ENCODE data around the gene C19orf44.
"Not testable (repeated sequence)": the region's sequence is repeated elsewhere in the genome, so short reads cannot be mapped to it uniquely, and the experiment has no call there.

Gene C19orf44

GRCh38 chr19:16495982-16496612 is at the start of gene C19orf44, which contains the start of gene CALR3:
Gene C19orf44, plus strand, starts transcription at chr19:16496394. Its CDS starts 4,399 bp downstream, at chr19:16500793.
Gene CALR3, minus strand, starts transcription at chr19:16496167. Its CDS starts 38 bp downstream, at chr19:16496129.
- in situ Hi-C loops (cut with MboI; ENCODE audit: low sequenced_read_pairs) = no loop called here

- in situ Hi-C loops (cut with MboI; ENCODE audit: low sequenced_read_pairs) = no loop called here
Observed at GRCh38 chr19:16446724-16447368, 49.3 kb upstream of the C19orf44 start.

DNA sequence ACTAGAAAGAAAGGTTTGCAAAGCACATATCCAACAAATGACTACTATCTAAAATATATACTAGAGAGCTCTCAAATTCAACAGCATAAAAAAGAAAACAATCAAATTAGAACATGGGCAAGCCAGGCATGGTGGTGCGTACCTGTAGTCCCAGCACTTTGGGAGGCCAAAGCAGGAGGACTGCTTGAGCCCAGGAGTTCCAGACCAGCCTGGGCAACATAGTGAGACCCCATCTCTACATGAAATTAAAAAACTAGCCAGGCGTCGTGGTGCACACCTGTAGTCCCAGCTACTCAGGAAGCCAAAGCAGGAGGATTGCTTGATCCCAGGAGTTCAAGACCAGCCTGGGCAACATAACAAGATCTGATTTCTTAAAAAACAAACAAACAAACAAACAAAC is 47.3 kb upstream of the C19orf44 start:
- in situ Hi-C loops (cut with MboI; ENCODE audit: low sequenced_read_pairs) = not testable (repeated sequence)

DNA sequence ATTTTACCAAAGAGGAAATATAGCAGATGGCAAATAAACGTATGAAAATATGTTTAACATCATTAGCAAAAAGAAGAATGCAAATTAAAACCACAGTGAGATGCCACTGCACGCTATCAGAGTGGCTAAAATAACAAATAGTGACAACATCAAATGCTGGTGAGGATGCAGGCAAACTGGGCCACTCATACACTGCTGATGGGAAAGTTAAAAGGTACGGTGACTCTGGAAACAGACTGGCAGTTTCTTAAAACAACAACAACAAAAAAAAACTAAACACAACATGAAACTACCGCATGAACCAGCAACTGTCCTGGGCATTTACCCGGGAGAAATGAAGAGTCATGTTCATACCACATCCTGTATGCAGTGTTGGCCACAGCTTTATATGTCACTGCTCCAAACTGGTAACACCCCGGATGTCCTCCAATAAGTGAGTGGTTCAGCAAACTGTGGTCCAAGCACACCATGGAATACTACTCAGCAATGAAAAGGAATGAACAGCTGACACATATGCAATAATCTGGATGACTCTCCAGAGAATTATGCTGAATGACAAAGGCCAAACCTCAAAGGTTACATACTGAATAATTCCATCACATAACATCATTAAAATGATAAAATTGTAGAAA is 46.7 kb upstream of the C19orf44 start:
- in situ Hi-C loops (cut with MboI; ENCODE audit: low sequenced_read_pairs) = no loop called here

DNA sequence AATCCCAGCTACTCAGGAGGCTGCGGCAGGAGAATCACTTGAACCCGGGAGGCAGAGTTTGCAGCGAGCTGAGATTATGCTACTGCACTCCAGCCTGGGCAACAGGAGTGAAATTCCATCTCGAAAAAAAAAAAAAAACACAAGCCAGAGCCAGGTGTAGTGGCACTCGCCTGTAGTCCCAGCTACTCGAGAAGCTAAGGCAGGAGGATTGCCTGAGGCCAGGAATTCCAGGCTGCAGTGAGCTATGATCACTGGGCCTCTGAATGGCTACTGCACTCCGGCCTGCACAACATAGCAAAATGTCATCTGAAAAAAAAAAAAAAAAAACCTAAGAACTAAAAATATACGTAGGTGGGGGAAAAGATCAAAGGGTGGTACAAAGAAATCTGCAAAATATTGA is 43.9 kb upstream of the C19orf44 start:
- in situ Hi-C loops (cut with MboI; ENCODE audit: low sequenced_read_pairs) = no loop called here

DNA sequence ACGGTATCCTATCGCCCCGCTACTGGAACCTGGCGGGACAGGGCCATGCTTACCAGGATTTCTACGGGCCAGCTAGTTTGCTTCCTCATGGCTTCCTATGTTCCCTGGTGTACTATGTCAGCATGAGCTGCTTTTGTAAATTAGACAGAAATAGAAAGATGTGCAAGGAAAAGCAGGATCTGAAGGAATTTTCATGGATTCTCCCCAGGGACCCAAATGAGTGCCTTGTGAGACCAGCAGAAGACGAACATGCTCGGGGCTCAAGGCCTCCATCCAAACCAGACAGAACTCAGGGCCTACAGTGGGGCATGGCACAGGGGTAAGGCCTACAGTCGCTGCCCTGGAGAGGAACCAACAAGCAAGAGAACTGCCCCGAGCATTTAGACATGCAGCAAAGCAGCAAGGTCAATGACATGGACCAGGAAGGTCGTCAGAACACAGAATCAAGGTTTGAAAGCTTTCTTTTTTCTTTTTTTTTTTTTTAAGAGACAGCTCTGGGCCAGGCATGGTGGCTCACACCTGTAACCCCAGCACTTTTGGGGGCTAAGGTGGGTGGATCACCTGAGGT is 41.8 kb upstream of the C19orf44 start:
- in situ Hi-C loops (cut with MboI; ENCODE audit: low sequenced_read_pairs) = no loop called here

DNA sequence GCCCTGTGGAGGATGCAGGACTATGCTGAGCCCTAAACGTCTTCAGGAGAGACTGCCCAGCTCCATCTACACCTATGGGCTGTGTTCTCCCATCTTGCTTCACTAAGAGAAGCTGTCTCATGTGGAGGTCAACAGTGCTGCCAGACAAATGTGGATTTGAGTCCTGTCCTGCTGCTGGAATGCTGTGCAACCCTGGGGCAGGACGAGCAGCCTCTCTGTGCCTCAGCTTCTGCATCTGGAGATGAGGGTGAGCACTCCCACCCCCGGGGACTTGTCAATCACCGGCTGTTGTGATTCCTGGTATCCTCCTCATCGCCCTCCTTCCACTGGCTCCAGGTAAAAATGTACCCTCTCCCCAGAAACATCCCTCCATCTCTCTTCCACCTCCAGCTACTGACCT is 40.7 kb upstream of the C19orf44 start:
- in situ Hi-C loops (cut with MboI; ENCODE audit: low sequenced_read_pairs) = no loop called here

- in situ Hi-C loops (cut with MboI; ENCODE audit: low sequenced_read_pairs) = no loop called here
Observed at GRCh38 chr19:16456652-16457194, 39.5 kb upstream of the C19orf44 start.

GRCh38 chr19:16457195-16457953 is 38.8 kb upstream of the C19orf44 start:
- in situ Hi-C loops (cut with MboI; ENCODE audit: low sequenced_read_pairs) = no loop called here

GRCh38 chr19:16457954-16458331 is 38.3 kb upstream of the C19orf44 start:
- in situ Hi-C loops (cut with MboI; ENCODE audit: low sequenced_read_pairs) = no loop called here

DNA sequence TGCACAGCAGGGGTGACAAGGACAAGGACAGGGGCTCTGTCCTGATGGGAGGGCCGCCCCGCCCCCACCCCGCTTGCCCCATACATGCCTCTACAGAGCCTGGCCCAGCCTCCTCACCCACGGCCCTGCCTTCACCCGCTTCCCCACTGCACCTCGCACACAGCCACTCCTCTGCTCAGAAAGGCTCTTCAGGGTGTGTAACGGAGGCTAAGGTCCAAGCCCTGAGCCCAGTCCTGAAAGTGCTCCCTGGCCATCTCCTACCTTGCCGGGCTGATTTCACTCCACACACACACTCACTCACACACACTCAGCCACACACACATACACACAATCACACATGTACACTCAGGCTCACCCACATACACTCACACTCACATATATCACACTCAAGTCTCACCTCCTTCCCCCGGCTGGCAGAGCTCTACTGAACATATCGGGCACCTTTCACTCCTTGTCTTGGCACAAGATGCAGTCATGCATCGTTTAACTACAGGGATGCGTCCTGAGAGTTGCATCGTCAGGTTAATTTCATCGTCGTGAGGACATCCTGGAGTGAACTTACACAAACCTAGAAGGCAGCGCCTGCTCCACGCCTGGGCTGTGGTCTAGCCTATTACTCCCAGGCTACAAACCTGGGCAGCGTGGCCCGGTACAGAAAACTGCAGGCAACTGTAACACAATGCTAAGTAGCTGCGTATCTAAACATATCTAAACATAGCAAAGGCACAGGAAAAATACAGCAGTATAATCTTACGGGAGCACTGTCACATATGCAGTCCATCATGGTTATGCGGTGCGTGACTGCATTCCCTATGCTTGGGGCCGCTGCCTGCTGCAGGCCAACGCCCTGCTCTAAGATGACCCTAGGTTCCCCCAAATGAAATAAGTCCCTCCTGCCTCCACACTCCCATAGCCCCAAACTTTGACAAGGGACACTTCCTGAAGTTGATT is 37.5 kb upstream of the C19orf44 start:
- in situ Hi-C loops (cut with MboI; ENCODE audit: low sequenced_read_pairs) = no loop called here

DNA sequence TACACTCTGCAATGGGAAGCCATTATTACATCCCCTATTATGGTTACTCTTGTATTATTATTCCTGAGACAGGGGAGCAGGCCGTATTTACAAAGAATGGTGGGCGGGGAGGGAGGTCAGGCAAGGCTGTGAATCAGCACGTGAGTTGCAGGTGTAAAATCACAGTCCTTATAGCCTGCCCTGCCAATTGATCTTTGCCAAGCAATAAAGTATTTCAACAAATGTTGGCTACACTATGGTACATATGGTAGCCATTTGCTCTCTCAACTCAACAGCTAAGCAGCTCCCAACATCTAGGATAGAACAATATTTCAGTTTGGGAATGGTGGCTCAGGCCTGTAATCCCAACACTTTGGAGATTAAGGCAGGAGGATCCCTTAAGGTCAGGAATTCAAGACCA is 36.5 kb upstream of the C19orf44 start:
- in situ Hi-C loops (cut with MboI; ENCODE audit: low sequenced_read_pairs) = no loop called here

DNA sequence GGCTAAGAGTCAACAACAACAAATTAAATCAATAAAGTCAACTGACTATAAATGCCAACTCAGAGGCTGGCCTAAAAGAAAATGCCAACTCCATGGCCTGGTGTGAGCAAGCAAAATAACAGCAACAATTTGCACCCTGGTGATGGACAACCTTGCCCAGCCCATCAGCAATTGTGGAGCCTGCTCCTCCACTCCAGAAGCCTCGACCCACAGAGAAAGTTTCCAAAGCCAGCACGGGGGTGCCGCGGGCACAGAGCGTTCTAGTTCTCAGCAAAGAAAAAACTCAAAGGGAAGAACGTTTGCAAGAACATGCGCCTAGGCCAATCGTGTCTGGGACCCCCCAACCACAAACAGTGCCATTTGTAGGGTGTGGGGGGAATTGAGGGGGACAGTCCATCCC is 35.7 kb upstream of the C19orf44 start:
- in situ Hi-C loops (cut with MboI; ENCODE audit: low sequenced_read_pairs) = no loop called here

- in situ Hi-C loops (cut with MboI; ENCODE audit: low sequenced_read_pairs) = no loop called here
Observed at GRCh38 chr19:16461630-16462051, 34.6 kb upstream of the C19orf44 start.

DNA sequence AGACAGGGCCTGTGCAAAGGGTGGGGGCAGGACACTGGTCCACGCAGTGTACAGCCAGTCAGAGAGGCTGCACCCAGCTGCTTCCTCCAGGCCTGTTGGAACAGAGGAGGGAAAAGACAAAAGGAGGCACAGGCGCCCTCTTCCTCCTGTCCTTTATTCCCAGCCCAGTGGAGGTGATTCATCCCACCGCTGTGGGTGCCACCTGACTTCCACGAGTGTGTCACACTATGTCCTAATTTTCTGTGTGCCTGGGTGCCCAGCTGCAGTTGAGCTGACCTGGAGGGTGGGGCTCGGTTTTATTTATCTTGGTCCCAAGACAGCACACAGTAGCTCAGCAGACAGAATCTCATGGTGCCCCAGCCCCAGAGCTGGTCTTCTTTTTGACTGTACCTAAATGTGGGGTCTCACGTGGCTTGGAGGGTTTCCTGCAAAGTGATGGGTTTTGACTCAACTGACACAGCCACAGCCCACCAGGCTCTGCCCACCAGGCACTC is 33.4 kb upstream of the C19orf44 start:
- in situ Hi-C loops (cut with MboI; ENCODE audit: low sequenced_read_pairs) = no loop called here

DNA sequence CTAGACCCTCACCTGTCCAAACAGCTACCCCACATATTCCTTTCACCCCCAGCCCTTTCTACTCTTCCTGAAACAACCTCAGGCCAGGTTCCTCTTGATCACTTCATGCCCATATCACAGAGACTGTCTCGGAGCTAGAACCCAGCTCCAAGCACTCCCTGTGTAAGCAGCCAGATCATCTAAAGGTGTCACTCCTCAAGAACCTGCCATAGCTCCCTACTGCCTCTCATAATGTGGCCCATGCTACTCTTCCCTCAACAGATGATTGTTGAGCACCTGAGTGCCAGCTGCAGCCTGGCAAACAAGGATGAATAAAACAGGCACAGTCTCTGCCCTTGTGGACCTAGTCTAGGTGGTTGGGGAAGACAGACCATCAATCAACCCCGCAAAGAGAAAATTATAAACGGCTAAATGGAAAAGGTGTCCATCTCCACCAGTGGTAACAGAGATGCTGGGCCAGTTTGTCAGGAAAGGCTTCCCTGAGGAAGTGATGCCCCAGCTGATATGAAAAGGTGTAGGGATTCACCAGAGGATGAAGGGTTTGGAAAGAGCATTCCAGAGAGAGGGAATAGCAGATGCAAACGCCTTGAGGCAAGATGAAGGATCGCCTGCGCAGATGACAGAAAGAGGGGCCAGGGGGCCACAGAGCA is 32.7 kb upstream of the C19orf44 start:
- in situ Hi-C loops (cut with MboI; ENCODE audit: low sequenced_read_pairs) = no loop called here

GRCh38 chr19:16463991-16464575 is 32.1 kb upstream of the C19orf44 start:
- in situ Hi-C loops (cut with MboI; ENCODE audit: low sequenced_read_pairs) = no loop called here

- in situ Hi-C loops (cut with MboI; ENCODE audit: low sequenced_read_pairs) = no loop called here
Observed at GRCh38 chr19:16465239-16465638, 31.0 kb upstream of the C19orf44 start.
